SK-N-SH treated with all-trans-retinoic acid at 6 μM for 48 hours (cell line): ENCODE measurements around the gene KLHL6.

ENCODE experiments used
- OSR1 ChIP-seq: fragments of 250-450 bp; sonication (Bioruptor Pico); IDR thresholded peaks from 2 replicates; pipeline ENCODE4 v1.8.0; 2022; ENCODE audit warnings: moderate library complexity, mild to moderate bottlenecking, inconsistent platforms
- TF ChIP-seq, protein P1 (sequence below): fragments of 250-450 bp; sonication (Bioruptor Pico); IDR thresholded peaks from 2 replicates; pipeline ENCODE4 v1.8.0; 2020; ENCODE audit warnings: mild to moderate bottlenecking, moderate library complexity, borderline replicate concordance

DNA sequence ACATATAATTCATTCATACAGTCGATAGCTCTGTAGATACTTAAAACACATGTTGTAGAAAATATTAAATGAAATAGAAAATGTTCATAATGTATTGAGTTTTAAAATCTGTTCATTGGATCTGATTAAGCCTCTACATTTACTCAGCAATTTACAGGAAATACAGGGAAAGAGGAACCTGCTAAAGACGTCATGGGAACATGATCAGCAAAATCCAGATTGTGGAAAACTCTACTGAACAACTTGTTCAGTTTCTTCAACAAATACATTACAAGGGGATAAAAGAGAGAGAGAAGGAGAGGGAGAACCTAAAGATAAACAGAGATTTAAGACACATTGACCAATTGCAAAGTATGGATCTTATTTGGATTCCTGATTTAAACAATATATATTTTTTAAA is 46.7 kb downstream of the KLHL6 start:
- no peak for TF ChIP-seq OSR1
- TF ChIP-seq, protein P1, sequence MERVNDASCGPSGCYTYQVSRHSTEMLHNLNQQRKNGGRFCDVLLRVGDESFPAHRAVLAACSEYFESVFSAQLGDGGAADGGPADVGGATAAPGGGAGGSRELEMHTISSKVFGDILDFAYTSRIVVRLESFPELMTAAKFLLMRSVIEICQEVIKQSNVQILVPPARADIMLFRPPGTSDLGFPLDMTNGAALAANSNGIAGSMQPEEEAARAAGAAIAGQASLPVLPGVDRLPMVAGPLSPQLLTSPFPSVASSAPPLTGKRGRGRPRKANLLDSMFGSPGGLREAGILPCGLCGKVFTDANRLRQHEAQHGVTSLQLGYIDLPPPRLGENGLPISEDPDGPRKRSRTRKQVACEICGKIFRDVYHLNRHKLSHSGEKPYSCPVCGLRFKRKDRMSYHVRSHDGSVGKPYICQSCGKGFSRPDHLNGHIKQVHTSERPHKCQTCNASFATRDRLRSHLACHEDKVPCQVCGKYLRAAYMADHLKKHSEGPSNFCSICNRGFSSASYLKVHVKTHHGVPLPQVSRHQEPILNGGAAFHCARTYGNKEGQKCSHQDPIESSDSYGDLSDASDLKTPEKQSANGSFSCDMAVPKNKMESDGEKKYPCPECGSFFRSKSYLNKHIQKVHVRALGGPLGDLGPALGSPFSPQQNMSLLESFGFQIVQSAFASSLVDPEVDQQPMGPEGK (CRISPR knock-in tag), result no peak
